Activated naive CD8-positive, alpha-beta T cell treated with anti-CD3 and anti-CD28 coated beads, Interleukin-2, amount 50 U/mL, for 24 hours (primary cell): ENCODE measurements around the gene TRNP1.

Source experiments
- ATAC-seq: fragments of 150-1000 bp; cut with Tn5 transposase; one replicate; pipeline ENCODE4 v1.10.0; 2021
- DNase-seq: peaks from one replicate; pipeline ENCODE4 v3.0.0; 2021
- H3K27ac Mint-ChIP-seq: one replicate; pipeline ENCODE4 v1.8.0; 2021; ENCODE audit warnings: mild to moderate bottlenecking, mixed read lengths
- H3K27me3 Mint-ChIP-seq: one replicate; pipeline ENCODE4 v1.8.0; 2021; ENCODE audit warnings: mixed read lengths
- H3K36me3 Mint-ChIP-seq: one replicate; pipeline ENCODE4 v1.8.0; 2021; ENCODE audit warnings: low read depth, mixed read lengths
- H3K4me1 Mint-ChIP-seq: one replicate; pipeline ENCODE4 v1.8.0; 2021; ENCODE audit warnings: mixed read lengths
- H3K4me3 Mint-ChIP-seq: one replicate; pipeline ENCODE4 v1.8.0; 2021; ENCODE audit warnings: mild to moderate bottlenecking, moderate library complexity, mixed read lengths
- H3K9me3 Mint-ChIP-seq: one replicate; pipeline ENCODE4 v1.8.0; 2021; ENCODE audit warnings: mixed read lengths

Gene TRNP1

DNA sequence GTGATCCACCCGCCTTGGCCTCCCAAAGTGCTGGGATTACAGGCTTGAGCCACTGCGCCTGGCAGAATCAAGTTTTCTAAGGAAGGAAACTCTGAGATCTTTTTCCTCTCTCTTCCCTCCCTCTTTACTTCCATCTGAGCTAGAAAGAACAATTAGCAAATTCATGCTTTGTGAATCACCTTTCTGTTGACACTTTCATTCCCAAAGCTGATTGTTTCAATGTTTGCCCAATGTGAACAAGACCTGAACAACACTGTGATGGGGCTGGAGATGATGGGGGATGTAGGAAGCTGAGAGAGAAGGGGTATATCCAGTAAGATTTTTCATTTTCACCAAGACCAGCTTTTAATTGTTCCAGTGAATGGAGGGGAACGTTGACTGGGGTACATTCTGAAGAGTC lies 24.8 kb downstream of the TRNP1 start:
- Mint-ChIP-seq H3K9me3 (no peaks in the 10 kb centered on the region), H3K4me3 (no peak overlapping the region), H3K4me1 (no peaks in the 10 kb centered on the region), H3K27ac (no peak overlapping the region), H3K36me3 (no peaks in the 10 kb centered on the region), H3K27me3 (peaks cover 6% of the 10 kb centered on the region)
- ATAC-seq = no peak
- no peak for DNase-seq

DNA sequence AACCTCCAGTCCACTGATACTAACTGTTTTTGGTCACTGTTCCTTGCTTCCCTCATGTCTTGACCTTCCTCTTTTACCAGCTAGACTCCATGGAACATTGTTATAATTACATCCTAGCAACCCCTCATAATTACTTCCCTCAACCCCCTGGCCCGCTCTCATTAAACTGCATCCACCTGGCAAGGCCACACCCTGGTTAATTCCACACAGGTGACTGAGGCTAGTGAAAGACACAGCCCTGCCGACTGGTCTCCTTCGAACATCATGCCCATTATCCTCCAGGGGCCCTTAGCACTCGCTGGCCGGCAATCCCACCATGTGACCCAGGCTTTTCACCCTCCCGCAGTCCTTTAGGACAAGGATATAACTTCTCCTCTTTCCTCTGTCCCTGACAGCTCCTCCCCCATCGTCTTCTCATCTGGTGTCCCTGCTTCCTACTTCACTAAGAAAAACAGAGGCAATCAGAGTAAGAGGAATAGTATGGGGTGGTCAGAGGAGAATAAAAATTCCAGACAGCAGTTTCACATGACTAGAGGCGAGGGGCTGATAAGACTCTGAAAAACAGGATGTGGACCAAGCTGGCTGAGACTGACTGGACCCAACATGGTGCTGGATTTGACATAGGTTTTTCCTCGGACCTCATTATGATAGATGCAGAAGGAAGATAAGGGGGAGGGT lies 28.0 kb downstream of the TRNP1 start:
- Mint-ChIP-seq H3K36me3 (no peaks in the 10 kb centered on the region), H3K4me3 (no peak overlapping the region), H3K27ac (no peak overlapping the region), H3K9me3 (no peaks in the 10 kb centered on the region), H3K4me1 (no peaks in the 10 kb centered on the region), H3K27me3 (peaks cover 2% of the 10 kb centered on the region)
- DNase-seq = no peak
- ATAC-seq = no peak

DNA sequence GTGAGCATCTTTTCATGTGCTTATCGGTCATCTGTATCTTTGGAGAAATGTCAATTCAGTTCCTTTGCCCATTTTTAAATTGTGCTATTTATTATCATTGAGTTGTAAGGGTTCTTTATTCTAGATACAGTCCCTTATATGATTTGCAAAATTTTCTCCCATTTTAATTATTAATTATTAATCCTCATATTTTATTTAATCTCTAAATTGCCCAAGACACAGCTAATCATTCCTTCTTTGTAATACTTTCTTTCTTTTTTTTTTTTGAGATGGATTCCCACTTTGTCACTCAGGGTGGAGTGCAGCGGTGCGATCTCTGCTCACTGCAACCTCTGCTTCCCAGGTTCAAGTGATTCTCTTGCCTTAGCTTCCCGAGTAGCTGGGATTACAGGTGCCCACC lies 32.2 kb downstream of the TRNP1 start:
- no peaks in the 10 kb centered on the region for H3K4me1 Mint-ChIP-seq
- no peaks in the 10 kb centered on the region for H3K9me3 Mint-ChIP-seq

GRCh38 chr1:27026621-27027574 lies 33.4 kb downstream of the TRNP1 start:
- DNase-seq = no peak
- no peak overlapping the region for H3K27ac Mint-ChIP-seq
- H3K9me3 Mint-ChIP-seq = no peaks in the 10 kb centered on the region
- peaks cover 6% of the 10 kb centered on the region for H3K27me3 Mint-ChIP-seq
- ATAC-seq = no peak
- no peak overlapping the region for H3K4me3 Mint-ChIP-seq
- H3K4me1 Mint-ChIP-seq = no peaks in the 10 kb centered on the region
- no peaks in the 10 kb centered on the region for H3K36me3 Mint-ChIP-seq

More for the DNA sequence above, 32.2 kb downstream of the TRNP1 start:
- DNase-seq (no peak), ATAC-seq (no peak)
- H3K36me3 Mint-ChIP-seq = no peaks in the 10 kb centered on the region
- H3K27me3 Mint-ChIP-seq = peaks cover 5% of the 10 kb centered on the region
- no peak overlapping the region for H3K27ac Mint-ChIP-seq
- no peak overlapping the region for H3K4me3 Mint-ChIP-seq

GRCh38 chr1:27027575-27028250 lies 34.2 kb downstream of the TRNP1 start:
- no peaks in the 10 kb centered on the region for H3K9me3 Mint-ChIP-seq
- H3K27me3 Mint-ChIP-seq = peaks cover 5% of the 10 kb centered on the region
- H3K27ac Mint-ChIP-seq = no peak overlapping the region
- H3K4me1 Mint-ChIP-seq = no peaks in the 10 kb centered on the region
- no peak overlapping the region for H3K4me3 Mint-ChIP-seq
- DNase-seq = no peak
- no peaks in the 10 kb centered on the region for H3K36me3 Mint-ChIP-seq
- ATAC-seq = no peak

DNA sequence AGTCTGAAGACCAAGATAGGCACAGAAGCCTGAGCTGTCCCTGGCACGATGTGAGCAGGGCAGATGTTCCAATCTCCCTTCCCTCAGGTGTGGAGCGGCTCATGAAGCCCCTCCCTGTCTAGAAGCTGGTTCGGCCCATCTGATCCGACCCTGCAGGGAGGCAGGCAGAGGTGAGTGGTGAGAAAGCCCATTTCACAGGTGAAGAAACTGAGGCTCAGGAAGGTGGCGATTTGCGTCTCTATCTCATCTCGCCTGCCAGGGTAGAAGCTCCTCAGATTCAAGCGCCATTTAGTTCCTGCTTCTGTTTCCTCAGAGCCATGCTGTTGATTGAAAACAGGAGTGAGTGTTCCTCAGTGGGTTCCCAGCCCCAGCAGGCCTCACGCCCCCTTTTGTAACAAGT lies 36.0 kb downstream of the TRNP1 start:
- no peaks in the 10 kb centered on the region for H3K36me3 Mint-ChIP-seq
- peaks cover 5% of the 10 kb centered on the region for H3K27me3 Mint-ChIP-seq
- ATAC-seq (no peak), DNase-seq (no peak)
- H3K4me1 Mint-ChIP-seq = no peaks in the 10 kb centered on the region
- H3K4me3 Mint-ChIP-seq = no peak overlapping the region
- no peak overlapping the region for H3K27ac Mint-ChIP-seq
- no peaks in the 10 kb centered on the region for H3K9me3 Mint-ChIP-seq

DNA sequence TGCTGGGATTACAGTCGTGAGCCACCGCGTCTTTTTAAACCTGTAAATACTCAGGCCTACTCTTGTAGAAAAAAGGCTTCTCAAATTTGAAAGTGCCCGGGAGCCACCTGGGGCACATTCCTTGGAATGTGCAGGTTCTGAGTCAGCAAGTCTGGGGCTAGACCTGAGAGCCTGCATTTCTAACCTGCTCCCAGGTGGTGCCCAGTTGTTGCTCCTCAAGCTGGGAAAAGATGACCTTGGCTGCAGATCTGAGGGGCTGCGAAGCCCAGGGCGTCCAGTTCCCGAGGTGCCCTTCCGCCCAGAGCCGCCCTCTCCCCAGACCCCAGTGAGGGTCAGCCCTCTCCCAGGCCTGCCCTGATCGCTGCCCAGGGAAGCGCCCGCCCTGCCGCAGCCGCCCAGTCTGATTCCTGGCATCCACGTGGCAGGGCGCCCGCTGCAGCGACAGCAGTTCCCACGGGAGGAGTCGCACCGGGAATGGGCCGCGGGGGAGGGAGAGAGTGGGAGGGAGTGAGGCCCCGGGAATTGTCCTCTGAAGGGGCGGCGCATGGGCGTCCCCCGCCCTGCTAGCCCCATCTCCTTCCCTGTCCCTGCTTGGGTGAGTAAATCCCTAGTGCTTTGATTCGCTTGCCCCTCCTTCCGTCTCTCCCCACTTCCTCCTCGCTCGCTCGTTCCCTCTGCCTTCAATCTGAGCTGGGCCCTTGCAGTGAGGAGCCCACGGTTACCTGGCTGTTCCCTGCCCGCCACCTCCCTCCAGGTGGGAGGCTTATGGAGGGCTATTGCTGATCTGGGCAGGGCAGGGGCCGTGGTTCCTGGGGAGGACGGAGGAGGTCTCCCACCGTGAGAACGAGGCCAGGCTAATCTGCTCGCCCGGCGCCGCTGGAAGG lies 38.0 kb downstream of the TRNP1 start:
- H3K27me3 Mint-ChIP-seq = peaks cover 5% of the 10 kb centered on the region
- DNase-seq (no peak), ATAC-seq (no peak)
- H3K4me1 Mint-ChIP-seq = no peaks in the 10 kb centered on the region
- H3K4me3 Mint-ChIP-seq = no peak overlapping the region
- H3K36me3 Mint-ChIP-seq = no peaks in the 10 kb centered on the region
- H3K9me3 Mint-ChIP-seq = no peaks in the 10 kb centered on the region
- H3K27ac Mint-ChIP-seq = no peak overlapping the region

- Mint-ChIP-seq H3K9me3 (no peaks in the 10 kb centered on the region), H3K36me3 (no peaks in the 10 kb centered on the region), H3K27ac (no peak overlapping the region), H3K27me3 (peaks cover 5% of the 10 kb centered on the region), H3K4me3 (no peak overlapping the region), H3K4me1 (no peaks in the 10 kb centered on the region)
- ATAC-seq (no peak), DNase-seq (no peak)
Observed at GRCh38 chr1:27032119-27032461, 38.6 kb downstream of the TRNP1 start.

DNA sequence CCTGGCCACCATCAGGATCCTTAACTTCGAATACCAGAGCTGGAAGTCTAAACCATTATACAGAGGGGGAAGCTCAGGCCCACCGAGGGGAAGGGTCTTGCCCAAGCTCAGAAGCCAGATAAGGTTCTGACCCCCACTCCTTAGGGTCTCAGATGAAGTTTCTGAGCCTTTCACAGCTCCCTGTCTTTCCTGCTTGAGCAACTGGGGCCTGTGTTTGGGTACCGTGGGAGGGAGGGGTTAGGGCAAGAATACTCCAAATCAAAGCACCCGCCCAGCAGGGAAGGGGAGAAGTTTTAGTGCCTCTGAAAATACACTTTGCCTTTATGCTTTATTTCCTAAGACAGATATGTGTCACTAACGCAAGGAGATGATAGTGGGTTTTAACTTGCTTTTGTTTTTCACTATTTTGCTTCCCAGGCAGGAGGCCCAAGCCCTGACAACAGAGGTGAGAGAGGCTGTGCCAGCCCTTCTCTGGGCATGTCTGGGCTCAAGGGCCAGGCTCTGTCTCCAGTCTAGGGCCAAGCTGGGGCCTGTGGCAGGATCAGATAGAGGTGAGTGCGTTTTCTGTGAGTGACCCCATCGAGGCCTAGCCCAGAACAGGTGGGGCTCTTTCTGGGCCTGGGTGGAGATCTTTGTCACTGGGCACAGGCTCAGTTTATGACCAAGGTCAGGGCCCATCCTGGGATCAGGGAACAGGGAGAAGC lies 39.7 kb downstream of the TRNP1 start:
- H3K4me3 Mint-ChIP-seq = no peak overlapping the region
- ATAC-seq = no peak
- no peaks in the 10 kb centered on the region for H3K9me3 Mint-ChIP-seq
- peaks cover 2% of the 10 kb centered on the region for H3K27me3 Mint-ChIP-seq
- H3K36me3 Mint-ChIP-seq = no peaks in the 10 kb centered on the region
- no peak overlapping the region for H3K27ac Mint-ChIP-seq
- DNase-seq = no peak
- no peaks in the 10 kb centered on the region for H3K4me1 Mint-ChIP-seq

GRCh38 chr1:27035344-27035743 lies 41.9 kb downstream of the TRNP1 start:
- no peak overlapping the region for H3K4me3 Mint-ChIP-seq
- H3K9me3 Mint-ChIP-seq = no peaks in the 10 kb centered on the region
- peaks cover 2% of the 10 kb centered on the region for H3K27me3 Mint-ChIP-seq
- DNase-seq (no peak), ATAC-seq (no peak)
- H3K27ac Mint-ChIP-seq = no peak overlapping the region
- no peaks in the 10 kb centered on the region for H3K4me1 Mint-ChIP-seq
- no peaks in the 10 kb centered on the region for H3K36me3 Mint-ChIP-seq

- H3K9me3 Mint-ChIP-seq = no peaks in the 10 kb centered on the region
- ATAC-seq (no peak), DNase-seq (no peak)
- H3K36me3 Mint-ChIP-seq = no peaks in the 10 kb centered on the region
- H3K4me3 Mint-ChIP-seq = no peak overlapping the region
- H3K27ac Mint-ChIP-seq = no peak overlapping the region
- H3K4me1 Mint-ChIP-seq = no peaks in the 10 kb centered on the region
- peaks cover 1% of the 10 kb centered on the region for H3K27me3 Mint-ChIP-seq
Observed at GRCh38 chr1:27036718-27037117, 43.2 kb downstream of the TRNP1 start.

GRCh38 chr1:27037518-27037917 lies 44.0 kb downstream of the TRNP1 start:
- DNase-seq = no peak
- Mint-ChIP-seq H3K4me3 (no peak overlapping the region), H3K9me3 (no peaks in the 10 kb centered on the region), H3K27me3 (no peaks in the 10 kb centered on the region), H3K27ac (no peak overlapping the region), H3K4me1 (no peaks in the 10 kb centered on the region), H3K36me3 (no peaks in the 10 kb centered on the region)
- no peak for ATAC-seq

GRCh38 chr1:27038020-27038419 lies 44.5 kb downstream of the TRNP1 start:
- DNase-seq = no peak

GRCh38 chr1:27042670-27043069 lies 49.2 kb downstream of the TRNP1 start:
- DNase-seq = no peak
- no peaks in the 10 kb centered on the region for H3K36me3 Mint-ChIP-seq
- no peaks in the 10 kb centered on the region for H3K9me3 Mint-ChIP-seq
- no peak overlapping the region for H3K27ac Mint-ChIP-seq
- no peaks in the 10 kb centered on the region for H3K27me3 Mint-ChIP-seq
- ATAC-seq = no peak
- no peak overlapping the region for H3K4me3 Mint-ChIP-seq
- H3K4me1 Mint-ChIP-seq = peaks cover 16% of the 10 kb centered on the region

More at GRCh38 chr1:27038020-27038419, 44.5 kb downstream of the TRNP1 start:
- no peaks in the 10 kb centered on the region for H3K4me1 Mint-ChIP-seq
- H3K4me3 Mint-ChIP-seq = no peak overlapping the region
- H3K27me3 Mint-ChIP-seq = no peaks in the 10 kb centered on the region
- no peak for ATAC-seq
- H3K9me3 Mint-ChIP-seq = no peaks in the 10 kb centered on the region
- no peaks in the 10 kb centered on the region for H3K36me3 Mint-ChIP-seq
- H3K27ac Mint-ChIP-seq = no peak overlapping the region
